Fibroblast of lung (primary cell): ENCODE results near the gene SRC. TPM values are rescaled to one million over a fixed set of nuclear protein-coding genes. Genes with fewer than 3 reads are reported as not detected.

Source experiments
- DNase-seq, 2 donors: peaks; one replicate each; pipeline versions ENCODE4 v3.0.0 to v3.0.0-alpha.2; 2010; ENCODE audit warnings: low read depth in 2 of 2
- H2AFZ ChIP-seq: 2 replicates; pipeline ENCODE4 v1.5.1; 2012; ENCODE audit warnings: low read length, control low read depth, inconsistent platforms
- H3K27ac ChIP-seq: 2 replicates; pipeline ENCODE4 v1.5.1; 2011; ENCODE audit warnings: low read length, control low read depth; ENCODE audit not compliant: insufficient read depth
- H3K27me3 ChIP-seq: 2 replicates; pipeline ENCODE4 v1.5.1; 2011; ENCODE audit warnings: mild to moderate bottlenecking, low read length; ENCODE audit not compliant: control insufficient read depth, insufficient read depth
- H3K36me3 ChIP-seq: 2 replicates; pipeline ENCODE4 v1.5.1; 2011; ENCODE audit warnings: low read length; ENCODE audit not compliant: control insufficient read depth, insufficient read depth
- H3K4me1 ChIP-seq: 2 replicates; pipeline ENCODE4 v1.5.1; 2011; ENCODE audit warnings: low read length; ENCODE audit not compliant: control insufficient read depth, insufficient read depth; ENCODE audit errors: extremely low read depth
- H3K4me2 ChIP-seq: 2 replicates; pipeline ENCODE4 v1.5.1; 2011; ENCODE audit warnings: low read length, control low read depth; ENCODE audit not compliant: insufficient read depth; ENCODE audit errors: extremely low read depth
- H3K4me3 ChIP-seq, 4 experiments: fragments of 200-600 bp in 1 of 4; sonication (generic) in 1 of 4; replicated peaks in 1 of 4; 2 replicates each; pipeline ENCODE4 v1.5.1; 2011 to 2016; ENCODE audit warnings: low read length in 4 of 4, low read depth in 3 of 4, mild to moderate bottlenecking in 3 of 4, control low read depth in 2 of 4, inconsistent platforms in 1 of 4, mixed read lengths in 1 of 4; ENCODE audit not compliant: insufficient read depth in 1 of 4; ENCODE audit errors: control extremely low read depth in 1 of 4
- H3K79me2 ChIP-seq: 2 replicates; pipeline ENCODE4 v1.5.1; 2012; ENCODE audit warnings: mild to moderate bottlenecking, low read length, inconsistent platforms; ENCODE audit not compliant: control insufficient read depth, insufficient read depth
- H3K9ac ChIP-seq: 2 replicates; pipeline ENCODE4 v1.5.1; 2011; ENCODE audit warnings: mild to moderate bottlenecking, low read length, control low read depth; ENCODE audit not compliant: insufficient read depth
- H3K9me3 ChIP-seq: 2 replicates; pipeline ENCODE4 v1.5.1; 2012; ENCODE audit warnings: low read depth, low read length; ENCODE audit not compliant: control insufficient read depth, insufficient read depth
- H4K20me1 ChIP-seq: 2 replicates; pipeline ENCODE4 v1.5.1; 2011; ENCODE audit warnings: low read length; ENCODE audit not compliant: control insufficient read depth, insufficient read depth; ENCODE audit errors: extremely low read depth
- EZH2 ChIP-seq: IDR thresholded peaks from 2 replicates; pipeline ENCODE4 v1.5.1; 2012; ENCODE audit warnings: low read length, control low read depth, mild to moderate bottlenecking; ENCODE audit errors: missing control alignments
- polyA plus RNA-seq, 2 donors: library from polyadenylated mRNA; depleted of rRNA in 1 of 2; stranded (reverse) in 1 of 2; unstranded in 1 of 2; fragments of >200 nt; gene quantifications; 2 replicates each; pipeline ENCODE4 v1.2.1, GENCODE V29; 2011 to 2012; ENCODE audit warnings: missing spikeins in 1 of 2
- total RNA-seq: library from RNA; depleted of rRNA; stranded (reverse); fragments of >200 nt; gene quantifications from 2 replicates; pipeline ENCODE4 v1.2.1, GENCODE V29; 2014
- TF ChIP-seq, protein P1 (sequence below), 2 donors: IDR thresholded peaks in 1 of 2; conservative IDR thresholded peaks in 1 of 2; 1 replicate in 1 of 2; 2 replicates in 1 of 2; pipeline ENCODE4 v1.5.1; 2011 to 2012; ENCODE audit warnings: low read length in 2 of 2, control low read depth in 1 of 2, inconsistent platforms in 1 of 2, low read depth in 1 of 2, mild to moderate bottlenecking in 1 of 2

SRC gene
- total and polyA plus RNA-seq, 2 donors (not counting 1 experiment from before 2014, with no cell fraction given): 17.8 to 20.3 TPM

DNA sequence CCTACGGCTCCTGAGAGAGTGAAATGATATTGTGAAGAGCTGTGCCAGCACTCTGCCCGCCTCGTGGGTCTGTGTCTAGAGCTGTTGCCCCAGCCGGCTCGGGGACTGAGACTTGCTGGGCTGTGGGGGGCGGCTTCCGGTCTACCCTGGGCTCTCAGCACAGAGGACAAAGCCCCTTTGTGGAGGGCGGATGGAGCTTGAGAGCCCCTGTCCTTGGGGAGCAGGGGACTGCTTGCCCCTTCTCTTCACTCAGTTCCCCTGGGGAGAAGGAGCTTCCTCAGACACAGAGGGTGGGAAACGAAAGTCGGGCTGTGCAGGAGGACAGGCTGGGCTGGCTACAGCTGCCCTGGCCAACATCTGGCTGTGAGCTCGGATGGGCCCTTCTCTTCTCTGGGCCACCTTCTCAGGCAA lies 11.0 kb downstream of the SRC start:
- no peak overlapping the region for H2AFZ ChIP-seq
- H3K4me3 ChIP-seq: no peak overlapping the region
- peaks cover 7% of the 10 kb centered on the region for H3K4me1 ChIP-seq
- no peaks in the 10 kb centered on the region for H3K36me3 ChIP-seq
- H3K27ac ChIP-seq: no peak overlapping the region
- H3K27me3 ChIP-seq: no peaks in the 10 kb centered on the region
- no peak for DNase-seq
- no peak overlapping the region for H3K9ac ChIP-seq
- H4K20me1 ChIP-seq: peaks cover 2% of the 10 kb centered on the region
- peaks cover 16% of the 10 kb centered on the region for H3K79me2 ChIP-seq
- TF ChIP-seq, protein P1, sequence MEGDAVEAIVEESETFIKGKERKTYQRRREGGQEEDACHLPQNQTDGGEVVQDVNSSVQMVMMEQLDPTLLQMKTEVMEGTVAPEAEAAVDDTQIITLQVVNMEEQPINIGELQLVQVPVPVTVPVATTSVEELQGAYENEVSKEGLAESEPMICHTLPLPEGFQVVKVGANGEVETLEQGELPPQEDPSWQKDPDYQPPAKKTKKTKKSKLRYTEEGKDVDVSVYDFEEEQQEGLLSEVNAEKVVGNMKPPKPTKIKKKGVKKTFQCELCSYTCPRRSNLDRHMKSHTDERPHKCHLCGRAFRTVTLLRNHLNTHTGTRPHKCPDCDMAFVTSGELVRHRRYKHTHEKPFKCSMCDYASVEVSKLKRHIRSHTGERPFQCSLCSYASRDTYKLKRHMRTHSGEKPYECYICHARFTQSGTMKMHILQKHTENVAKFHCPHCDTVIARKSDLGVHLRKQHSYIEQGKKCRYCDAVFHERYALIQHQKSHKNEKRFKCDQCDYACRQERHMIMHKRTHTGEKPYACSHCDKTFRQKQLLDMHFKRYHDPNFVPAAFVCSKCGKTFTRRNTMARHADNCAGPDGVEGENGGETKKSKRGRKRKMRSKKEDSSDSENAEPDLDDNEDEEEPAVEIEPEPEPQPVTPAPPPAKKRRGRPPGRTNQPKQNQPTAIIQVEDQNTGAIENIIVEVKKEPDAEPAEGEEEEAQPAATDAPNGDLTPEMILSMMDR (conservative IDR thresholded peaks at IDR 0.05 in 1 of 2, IDR thresholded peaks at IDR 0.05 in 1 of 2; ENCODE audit: low read depth in 1 of 2, low read length in 2 of 2): no peak
- TF ChIP-seq EZH2: no peak
- H3K4me2 ChIP-seq: no peak overlapping the region
- H3K9me3 ChIP-seq: no peaks in the 10 kb centered on the region

GRCh38 chr20:37357481-37358365 lies 11.8 kb downstream of the SRC start:
- Histone ChIP-seq H4K20me1 (peaks cover 2% of the 10 kb centered on the region), H3K4me3 (no peak overlapping the region), H3K27ac (no peak overlapping the region), H3K79me2 (peaks cover 15% of the 10 kb centered on the region), H3K4me1 (peaks cover 7% of the 10 kb centered on the region), H3K27me3 (no peaks in the 10 kb centered on the region), H3K4me2 (no peak overlapping the region), H2AFZ (no peak overlapping the region), H3K9ac (no peak overlapping the region), H3K9me3 (no peaks in the 10 kb centered on the region), H3K36me3 (no peaks in the 10 kb centered on the region)
- TF ChIP-seq, protein P1 (conservative IDR thresholded peaks at IDR 0.05 in 1 of 2, IDR thresholded peaks at IDR 0.05 in 1 of 2; ENCODE audit: low read depth in 1 of 2, low read length in 2 of 2): no peak
- TF ChIP-seq EZH2: no peak
- no peak for DNase-seq

- no peak for DNase-seq
- Histone ChIP-seq H3K9me3 (no peaks in the 10 kb centered on the region), H3K79me2 (peaks cover 12% of the 10 kb centered on the region), H3K27me3 (no peaks in the 10 kb centered on the region), H2AFZ (no peak overlapping the region), H3K4me1 (peaks cover 7% of the 10 kb centered on the region), H3K9ac (no peak overlapping the region), H3K27ac (no peak overlapping the region), H4K20me1 (peaks cover 2% of the 10 kb centered on the region), H3K4me3 (no peak overlapping the region), H3K4me2 (no peak overlapping the region), H3K36me3 (no peaks in the 10 kb centered on the region)
- no peak for TF ChIP-seq EZH2
These were observed 12.6 kb downstream of the SRC start for GRCh38 chr20:37358366-37359150.
